Smooth muscle cell (in vitro differentiated cells): ENCODE measurements around the gene DNAH12. TPM values are rescaled to one million over a fixed set of nuclear protein-coding genes. Genes with fewer than 3 reads are reported as not detected.

Experiments
- DNase-seq: peaks from one replicate; lab custom pipeline; 2025; ENCODE audit not compliant: unreplicated experiment; lab: John Stamatoyannopoulos, UW
- H2AFZ ChIP-seq: fragments of 200-600 bp; sonication (generic); 2 replicates; pipeline ENCODE4 v1.6.0; 2016; ENCODE audit warnings: antibody characterized with exemption, low read depth, mild to moderate bottlenecking
- H3F3A ChIP-seq: fragments of 200-600 bp; sonication (generic); 2 replicates; pipeline ENCODE4 v1.6.0; 2017; ENCODE audit warnings: antibody characterized with exemption, low read depth
- H3K27ac ChIP-seq: fragments of 200-600 bp; sonication (generic); 2 replicates; pipeline ENCODE4 v1.5.1; 2016; ENCODE audit warnings: low read depth, mild to moderate bottlenecking
- H3K27me3 ChIP-seq: fragments of 200-600 bp; sonication (generic); 2 replicates; pipeline ENCODE4 v1.6.1; 2016; ENCODE audit warnings: low read depth, mild to moderate bottlenecking
- H3K36me3 ChIP-seq: fragments of 200-600 bp; sonication (generic); 2 replicates; pipeline ENCODE4 v1.5.1; 2016; ENCODE audit warnings: low read depth
- H3K4me1 ChIP-seq: fragments of 200-600 bp; sonication (generic); 2 replicates; pipeline ENCODE4 v1.5.1; 2016; ENCODE audit warnings: low read depth
- H3K4me2 ChIP-seq: fragments of 200-600 bp; sonication (generic); 2 replicates; pipeline ENCODE4 v1.6.0; 2016; ENCODE audit warnings: mild to moderate bottlenecking
- H3K4me3 ChIP-seq: fragments of 200-600 bp; sonication (generic); 2 replicates; pipeline ENCODE4 v1.5.1; 2016; ENCODE audit warnings: mild to moderate bottlenecking
- H3K79me2 ChIP-seq: fragments of 200-600 bp; sonication (generic); 2 replicates; pipeline ENCODE4 v1.6.0; 2016; ENCODE audit warnings: low read depth, mild to moderate bottlenecking
- H3K9ac ChIP-seq: fragments of 200-600 bp; sonication (generic); 2 replicates; pipeline ENCODE4 v1.6.0; 2016; ENCODE audit warnings: low read depth
- H3K9me3 ChIP-seq: fragments of 200-600 bp; sonication (generic); replicated peaks from 2 replicates; pipeline ENCODE4 v1.5.1; 2016; ENCODE audit warnings: low read depth
- H4K20me1 ChIP-seq: fragments of 200-600 bp; sonication (generic); 2 replicates; pipeline ENCODE4 v1.6.0; 2016; ENCODE audit warnings: low read depth
- CTCF ChIP-seq: fragments of 200-600 bp; sonication (generic); IDR thresholded peaks from 2 replicates; pipeline ENCODE4 v1.5.1; 2017; ENCODE audit warnings: borderline replicate concordance, mild to moderate bottlenecking, antibody characterized with exemption; ENCODE audit not compliant: insufficient read depth, poor library complexity, severe bottlenecking
- WGBS: methylation state at CpG from one replicate; pipeline ENCODE4 v1.1.7; 2016; ENCODE audit warnings: low lambda C conversion rate; 5-methylcytosine and 5-hydroxymethylcytosine counted together
- polyA plus RNA-seq: library from polyadenylated mRNA; unstranded; fragments of >200 nt; fragmentation: Nextera tagmentation; extraction: Ambion mirVana; gene quantifications from 2 replicates; pipeline ENCODE4 v1.2.1, GENCODE V29; 2016
- small RNA-seq: library from RNA; depleted of rRNA; stranded (forward); fragments of <200 nt; gene quantifications from one replicate; pipeline ENCODE3, GENCODE V24; 2014
- total RNA-seq: library from RNA; depleted of rRNA; stranded (reverse); fragments of >200 nt; gene quantifications from 2 replicates; pipeline ENCODE4 v1.2.3, GENCODE V29; 2014

DNAH12 gene
- total and polyA plus RNA-seq, 2 experiments from 2014 or later, result 0.27 TPM; not detected in 1

DNA sequence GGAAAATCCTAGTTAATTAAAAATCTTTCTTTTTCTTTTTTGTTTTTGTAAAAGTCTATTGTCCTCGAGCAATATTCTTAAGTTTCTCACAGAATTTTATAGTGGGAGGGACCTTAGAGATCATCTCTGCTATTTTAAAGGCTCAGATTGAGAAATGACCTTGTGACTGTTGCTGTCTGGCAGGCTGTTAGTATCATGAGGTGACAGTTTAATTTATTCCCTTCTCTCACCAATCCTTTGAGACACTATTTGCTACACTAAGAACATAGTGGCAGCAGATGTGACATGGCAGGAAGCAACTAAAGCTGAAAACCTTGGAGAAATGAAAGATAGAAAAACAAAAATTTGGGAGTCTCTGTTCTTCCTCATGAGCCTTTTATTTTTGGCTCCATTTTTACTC lies 291.7 kb downstream of the DNAH12 start:
- Histone ChIP-seq H3K9me3 (no peaks in the 10 kb centered on the region), H3K27ac (no peak overlapping the region), H3K4me2 (no peak overlapping the region), H3K36me3 (peaks cover 18% of the 10 kb centered on the region), H3F3A (no peaks in the 10 kb centered on the region), H4K20me1 (no peaks in the 10 kb centered on the region), H3K4me3 (no peak overlapping the region), H3K9ac (no peak overlapping the region), H3K4me1 (no peaks in the 10 kb centered on the region), H3K27me3 (no peaks in the 10 kb centered on the region), H2AFZ (no peak overlapping the region), H3K79me2 (no peaks in the 10 kb centered on the region)
- 94% methylated on average over 1 of the region's 1 CpG for WGBS
- no peak for TF ChIP-seq CTCF
- DNase-seq, result no peak

DNA sequence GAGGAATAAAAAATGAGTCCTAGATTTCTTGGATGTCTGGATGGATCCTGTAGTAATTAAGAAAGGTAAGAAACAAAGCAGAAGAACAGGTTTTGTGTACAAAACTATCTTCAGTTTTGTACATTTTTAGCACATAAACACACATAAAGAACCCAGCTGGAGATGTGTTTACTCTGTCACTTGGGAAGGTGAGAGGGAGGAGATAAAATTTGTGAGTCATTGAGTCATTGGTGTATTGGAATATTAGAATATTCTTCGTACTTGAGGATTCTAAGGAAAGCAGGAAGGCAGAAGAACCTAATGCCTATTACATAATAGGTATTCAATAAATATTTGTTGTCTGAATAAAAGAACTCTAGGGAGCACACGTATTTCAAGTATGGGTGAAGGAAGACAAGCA lies 299.2 kb downstream of the DNAH12 start:
- no peak overlapping the region for H3K9ac ChIP-seq
- no peaks in the 10 kb centered on the region for H3K79me2 ChIP-seq
- no peak for DNase-seq
- 88% methylated on average over 2 of the region's 2 CpGs for WGBS
- H4K20me1 ChIP-seq, result no peaks in the 10 kb centered on the region
- no peaks in the 10 kb centered on the region for H3F3A ChIP-seq
- no peak for TF ChIP-seq CTCF
- H3K4me2 ChIP-seq, result no peak overlapping the region
- no peaks in the 10 kb centered on the region for H3K27me3 ChIP-seq
- no peak overlapping the region for H3K4me3 ChIP-seq
- H2AFZ ChIP-seq, result no peak overlapping the region
- H3K4me1 ChIP-seq, result no peaks in the 10 kb centered on the region
- peaks cover 40% of the 10 kb centered on the region for H3K36me3 ChIP-seq
- H3K27ac ChIP-seq, result no peak overlapping the region
- no peaks in the 10 kb centered on the region for H3K9me3 ChIP-seq

Small RNA genes lying within 50 kb of the gene (small RNA-seq; reads per million reads assigned to genes)
- gene RF00019 (not detected), gene RNU6-108P (not detected), gene RNU6-1181P (not detected), gene RNU6-483P (not detected)

Other genes starting within 250 kb of the DNAH12 start
- 8.6 and 10.8 TPM in 2 replicates for gene PDE12, start 11.9 kb upstream of the DNAH12 start, total RNA-seq
- gene PDE12, start 11.9 kb upstream of the DNAH12 start, polyA plus RNA-seq, result 6.7 and 7.8 TPM in 2 replicates
- gene ARF4, start 53.0 kb upstream of the DNAH12 start, total RNA-seq, result 688 and 774 TPM in 2 replicates
- 574 and 688 TPM in 2 replicates for gene ARF4, start 53.0 kb upstream of the DNAH12 start, polyA plus RNA-seq
- 27.1 and 27.4 TPM in 2 replicates for gene DENND6A, start 148.7 kb upstream of the DNAH12 start, total RNA-seq
- gene DENND6A, start 148.7 kb upstream of the DNAH12 start, polyA plus RNA-seq, result 5.2 and 8.4 TPM in 2 replicates
- 42.8 and 49.6 TPM in 2 replicates for gene SLMAP, start 212.0 kb upstream of the DNAH12 start, total RNA-seq
- gene SLMAP, start 212.0 kb upstream of the DNAH12 start, polyA plus RNA-seq, result 18.9 and 19.9 TPM in 2 replicates